Islet precursor cell (in vitro differentiated cells): ENCODE results near the gene UBXN11.

Experiments used
- DNase-seq: peaks from one replicate; pipeline ENCODE4 v3.0.0-alpha.2; 2018

UBXN11 gene, protein sequence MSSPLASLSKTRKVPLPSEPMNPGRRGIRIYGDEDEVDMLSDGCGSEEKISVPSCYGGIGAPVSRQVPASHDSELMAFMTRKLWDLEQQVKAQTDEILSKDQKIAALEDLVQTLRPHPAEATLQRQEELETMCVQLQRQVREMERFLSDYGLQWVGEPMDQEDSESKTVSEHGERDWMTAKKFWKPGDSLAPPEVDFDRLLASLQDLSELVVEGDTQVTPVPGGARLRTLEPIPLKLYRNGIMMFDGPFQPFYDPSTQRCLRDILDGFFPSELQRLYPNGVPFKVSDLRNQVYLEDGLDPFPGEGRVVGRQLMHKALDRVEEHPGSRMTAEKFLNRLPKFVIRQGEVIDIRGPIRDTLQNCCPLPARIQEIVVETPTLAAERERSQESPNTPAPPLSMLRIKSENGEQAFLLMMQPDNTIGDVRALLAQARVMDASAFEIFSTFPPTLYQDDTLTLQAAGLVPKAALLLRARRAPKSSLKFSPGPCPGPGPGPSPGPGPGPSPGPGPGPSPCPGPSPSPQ

DNA sequence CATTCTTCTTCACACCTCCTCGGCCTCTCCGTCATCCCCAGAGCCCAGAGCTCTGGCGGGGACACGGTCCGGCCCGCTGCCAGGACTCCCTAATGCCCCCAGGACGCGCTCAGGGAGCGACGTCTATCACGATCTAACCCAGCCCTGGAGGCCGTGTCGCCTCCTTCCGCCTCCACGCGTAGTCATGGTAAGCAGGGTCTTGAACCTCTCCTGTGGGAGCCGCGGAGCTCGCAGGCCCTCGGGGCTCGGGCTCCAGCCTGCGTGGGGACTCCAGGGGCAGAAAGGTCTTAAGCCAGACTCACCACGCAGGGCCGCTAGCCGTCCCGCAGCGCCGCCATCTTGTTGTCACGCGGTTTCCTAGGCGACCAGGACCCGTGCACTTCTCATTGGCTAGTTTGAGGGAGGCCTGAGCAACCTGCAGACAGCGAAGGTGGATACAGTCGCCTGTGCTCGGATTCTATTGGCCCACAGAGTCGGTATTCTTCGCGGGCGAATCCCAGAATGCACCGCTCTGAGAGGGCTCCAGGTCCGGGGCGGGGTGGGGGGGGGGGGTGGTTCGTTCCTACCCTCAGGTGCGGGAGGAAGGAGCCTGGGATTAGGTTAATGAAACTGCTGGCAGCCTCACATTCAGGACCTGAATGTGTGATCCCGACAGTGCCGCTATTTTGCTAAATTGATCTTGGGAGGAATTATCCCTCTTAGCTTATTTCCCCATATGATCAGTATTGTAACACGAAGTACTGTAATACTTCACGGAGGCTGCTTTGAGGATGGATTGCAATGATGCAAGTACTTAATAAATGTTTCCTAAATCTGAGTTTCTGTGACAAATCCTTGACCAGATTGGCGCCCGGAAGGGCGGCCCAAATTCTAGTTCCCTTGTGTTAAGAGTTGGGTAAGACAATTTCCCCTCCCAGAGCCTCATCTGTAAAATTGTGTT is at the start of gene UBXN11:
TSS of gene UBXN11 (minus strand) at position 347 of the 940 bp plus-strand sequence. CDS start 3,753 bp downstream, outside the sequence.
- peak; percentile 98 for DNase-seq

DNA sequence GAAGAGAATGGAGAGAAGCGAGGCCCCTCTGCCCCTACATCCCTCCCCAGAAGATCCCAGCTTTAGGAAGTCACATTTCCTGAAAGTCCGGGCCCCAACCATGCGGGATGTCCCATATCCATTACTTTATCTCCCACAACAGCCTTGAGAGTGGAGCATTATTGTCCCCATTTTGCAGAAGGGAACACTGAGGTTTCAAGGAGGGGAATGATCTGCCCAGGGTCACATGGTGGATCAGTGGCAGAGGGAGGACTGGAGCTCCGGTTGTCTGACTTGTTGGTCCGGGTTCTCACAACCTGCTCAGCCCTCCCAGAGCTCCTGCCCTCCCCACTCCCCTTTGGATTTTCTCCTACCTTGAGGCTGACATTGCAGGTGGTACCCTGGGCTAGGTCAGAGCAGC is 49.7 kb upstream of the UBXN11 start:
- peak; percentile 41 for DNase-seq

DNA sequence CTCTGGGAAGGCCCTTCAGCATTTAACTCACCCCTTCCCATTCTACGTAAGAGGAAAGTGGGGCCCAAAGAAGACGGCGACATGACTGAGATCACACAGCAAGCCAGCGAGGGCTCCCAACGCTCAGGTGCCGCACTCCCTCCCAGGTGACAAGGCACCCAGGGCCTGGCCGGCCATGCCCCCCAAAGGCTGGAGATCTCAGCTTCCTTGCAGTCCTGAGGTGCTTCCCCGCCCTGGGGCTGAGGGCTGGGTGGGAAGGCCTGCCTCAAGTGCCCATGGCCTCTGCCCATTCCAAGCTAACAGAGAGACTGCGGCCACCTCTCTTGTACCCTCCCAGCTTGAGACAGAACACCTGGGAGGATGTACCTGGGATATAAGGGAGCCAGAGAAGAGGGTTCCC is 48.5 kb upstream of the UBXN11 start:
- no peak for DNase-seq

DNA sequence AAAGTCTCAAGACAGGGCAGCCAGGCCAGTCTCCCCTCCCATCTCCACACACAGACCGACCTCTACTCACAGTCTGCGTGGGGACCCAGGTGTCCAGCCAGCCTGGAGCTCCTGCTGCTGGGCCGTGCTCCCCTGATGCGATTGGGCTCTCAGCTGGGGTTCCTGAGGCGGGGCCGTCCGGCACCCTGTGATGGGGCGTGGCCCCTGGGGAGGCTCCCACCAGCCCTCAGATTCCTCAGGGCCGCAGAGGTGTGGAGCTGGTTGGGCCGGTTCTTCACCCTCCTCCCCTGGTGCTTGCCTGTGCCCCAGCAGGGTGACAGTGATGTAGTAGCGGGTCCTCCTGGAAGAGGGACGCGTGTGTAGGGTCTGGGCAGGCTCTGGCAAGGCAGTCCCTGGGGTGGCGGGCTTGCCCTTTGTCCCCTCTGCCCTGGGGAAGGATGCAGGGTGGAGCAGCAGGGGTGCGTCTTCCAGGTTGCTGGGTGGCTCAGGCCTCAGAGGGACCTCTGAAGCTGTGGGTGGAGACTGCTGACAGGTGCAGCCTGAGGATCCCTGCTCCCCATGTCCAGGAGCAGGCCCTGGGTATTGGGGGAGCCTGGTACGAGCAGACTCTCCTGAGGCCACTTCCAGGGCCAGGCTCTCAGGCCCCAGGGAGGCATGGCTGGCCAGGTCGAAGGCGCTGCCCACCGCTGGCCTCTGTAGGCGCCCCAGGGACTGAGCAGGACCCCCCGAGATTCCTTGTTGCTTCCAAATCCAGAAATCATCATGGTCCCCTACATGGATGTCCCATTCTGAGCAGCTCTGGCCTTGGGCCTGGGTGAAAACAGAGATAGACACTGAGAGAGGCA is 47.8 kb upstream of the UBXN11 start, which contains the start of gene CRYBG2:
TSS of gene CRYBG2 (minus strand) at position 155 of the 845 bp plus-strand sequence. CDS start 7,473 bp downstream, outside the sequence.
- peak; percentile 89 for DNase-seq

DNA sequence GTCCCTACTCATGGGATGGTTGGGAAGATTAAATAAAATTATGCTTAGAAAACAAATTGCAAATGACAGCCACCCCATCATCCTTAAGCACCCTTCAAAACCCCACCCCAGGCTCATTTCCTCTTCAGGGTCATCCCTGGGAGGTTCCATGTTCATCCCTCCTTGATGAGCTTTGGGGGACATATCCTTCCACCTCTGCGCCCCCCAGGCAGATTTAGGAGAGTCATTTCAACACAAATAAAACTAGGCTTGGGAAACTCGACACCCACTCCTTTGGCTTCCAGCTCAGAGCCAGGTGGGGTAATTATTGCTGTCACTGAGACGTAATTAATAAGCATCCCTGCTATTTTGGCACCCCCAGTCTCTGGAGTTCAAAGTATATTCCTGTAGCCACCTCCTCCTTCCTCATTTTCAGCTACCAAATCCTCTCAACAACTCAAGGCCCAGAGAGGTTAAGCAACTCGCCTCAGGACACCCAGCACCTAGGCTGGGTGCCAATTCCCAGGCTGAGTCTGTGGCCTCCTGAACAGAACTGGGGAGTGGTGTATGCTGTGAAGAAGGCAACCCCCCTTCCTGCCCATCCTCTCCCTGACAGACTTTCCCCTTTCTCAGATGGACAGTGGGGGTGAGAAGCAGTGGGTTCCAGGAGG is 46.9 kb upstream of the UBXN11 start:
- DNase-seq = no peak

DNA sequence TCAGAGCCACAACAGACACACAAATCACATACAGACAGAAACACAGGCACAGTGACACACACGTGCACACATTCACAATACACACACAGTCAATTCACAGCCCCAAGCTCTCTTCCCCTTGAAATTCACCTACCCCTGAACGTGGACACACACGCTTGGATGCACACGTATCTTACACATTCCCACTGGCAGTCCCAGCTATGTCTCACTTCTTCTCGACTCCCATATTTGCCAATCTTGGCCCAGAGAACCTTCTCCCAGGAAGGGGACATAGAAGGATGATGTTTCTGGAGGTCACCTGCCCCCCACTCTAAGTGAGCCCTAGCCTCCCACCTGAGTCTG is 45.9 kb upstream of the UBXN11 start:
- DNase-seq = no peak

DNA sequence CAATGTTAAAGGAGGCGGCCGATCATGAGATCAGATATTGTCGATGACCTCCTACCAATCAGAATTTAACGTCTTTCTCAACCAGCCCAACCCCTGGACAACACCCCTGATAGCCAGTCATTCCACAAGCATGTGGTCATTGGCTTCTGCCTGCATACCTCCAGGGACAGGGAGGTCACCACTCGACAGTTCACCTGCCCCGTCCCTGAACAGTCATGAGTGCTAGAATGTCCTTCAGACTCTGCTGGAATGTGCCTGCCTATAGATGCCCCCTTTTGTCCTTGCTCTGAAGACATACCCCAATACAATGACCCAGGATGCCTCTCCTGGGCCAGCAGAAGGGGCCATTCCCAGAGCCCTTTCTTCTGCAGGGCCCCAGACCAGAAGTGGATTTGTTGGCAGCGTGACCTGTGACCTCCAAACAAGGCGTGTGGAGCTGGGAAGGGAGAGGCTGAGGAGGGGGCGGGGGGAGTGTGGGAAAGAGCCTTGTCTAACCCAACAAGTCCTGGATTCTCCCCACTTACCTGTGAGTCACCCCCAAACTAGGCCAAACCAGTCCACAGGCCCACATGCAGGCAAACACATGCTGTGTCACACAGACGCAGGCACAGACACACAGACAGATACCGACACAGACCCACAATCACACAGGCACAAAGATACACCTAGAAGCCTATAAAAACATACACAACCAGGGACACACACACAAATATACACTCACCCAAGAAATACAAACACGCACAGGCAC is 45.3 kb upstream of the UBXN11 start:
- DNase-seq = peak; percentile 93

DNA sequence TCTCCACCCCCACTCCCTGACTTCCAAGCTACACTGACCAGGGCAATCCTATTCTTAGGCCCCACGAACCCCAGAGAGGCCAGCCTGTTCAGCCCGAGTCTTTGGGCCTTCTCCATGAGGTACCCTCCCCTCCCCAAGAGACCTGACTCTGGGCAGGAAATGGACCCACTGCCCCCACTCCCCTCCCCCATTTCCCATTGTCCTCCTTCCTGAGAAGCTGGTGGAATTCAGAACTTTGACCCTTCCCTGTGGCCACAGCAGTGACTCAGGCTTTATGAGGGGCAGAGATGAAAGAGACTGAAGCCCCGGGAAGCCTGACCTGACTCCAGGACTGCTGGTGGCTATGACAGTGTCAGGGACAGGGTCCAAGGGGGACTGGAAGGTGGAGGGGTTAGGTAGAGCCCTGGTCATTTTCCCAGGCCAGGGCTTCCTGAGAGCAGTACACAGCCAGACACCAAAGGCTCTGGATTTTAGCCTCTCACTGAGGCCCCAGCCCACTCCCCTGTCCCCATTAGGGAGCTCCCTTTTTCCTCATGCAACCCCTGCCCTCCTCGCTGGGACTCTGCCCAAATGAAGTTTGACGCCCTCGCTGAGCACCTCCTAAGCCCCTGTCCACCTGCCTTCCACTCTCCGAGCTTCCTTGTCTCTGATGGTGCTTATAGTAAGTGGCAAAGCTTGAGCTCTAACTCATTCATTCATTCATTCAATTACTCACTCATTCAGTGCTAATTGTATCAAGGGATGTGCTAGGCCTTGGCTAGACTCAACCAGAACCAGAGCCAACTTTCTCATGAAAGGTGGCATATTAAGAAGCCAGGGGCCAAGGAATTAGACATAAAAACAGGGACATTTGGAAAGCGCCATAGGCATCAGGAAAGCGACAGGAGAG is 44.5 kb upstream of the UBXN11 start:
- DNase-seq = peak; percentile 96

DNA sequence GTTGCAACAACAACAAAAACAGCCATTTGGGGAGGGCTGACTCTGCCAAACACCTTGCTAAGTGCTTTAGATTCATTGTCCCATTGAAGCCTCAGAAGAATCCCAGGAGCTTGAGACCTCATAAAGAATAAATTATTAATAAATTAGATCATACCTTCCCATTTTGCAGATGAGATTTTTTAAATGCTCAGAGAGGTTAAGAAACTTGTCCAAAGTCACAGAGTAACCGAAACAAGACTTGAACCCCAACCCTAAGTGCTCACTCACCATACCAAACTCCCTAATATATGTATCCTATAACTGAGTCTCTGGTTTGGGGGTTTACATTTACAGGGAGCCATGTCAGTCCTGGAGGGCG is 43.9 kb upstream of the UBXN11 start:
- no peak for DNase-seq

DNA sequence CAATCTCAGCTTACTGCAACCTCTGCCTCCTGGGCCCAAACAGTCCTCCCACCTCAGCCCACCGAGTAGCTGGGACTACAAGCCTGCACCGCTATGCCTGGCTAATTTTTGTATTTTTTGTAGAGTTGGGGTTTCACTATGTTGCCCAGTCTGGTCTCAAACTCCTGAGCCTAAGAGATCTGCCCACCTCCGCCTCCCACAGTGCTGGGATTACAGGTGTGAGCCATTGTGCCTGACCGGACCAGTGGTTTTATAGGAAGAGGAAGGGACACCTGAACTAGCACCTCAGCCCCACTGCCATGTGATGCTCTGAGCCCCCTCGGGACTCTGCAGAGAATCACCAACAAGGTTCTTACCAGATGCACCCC is 43.4 kb upstream of the UBXN11 start:
- DNase-seq = no peak

DNA sequence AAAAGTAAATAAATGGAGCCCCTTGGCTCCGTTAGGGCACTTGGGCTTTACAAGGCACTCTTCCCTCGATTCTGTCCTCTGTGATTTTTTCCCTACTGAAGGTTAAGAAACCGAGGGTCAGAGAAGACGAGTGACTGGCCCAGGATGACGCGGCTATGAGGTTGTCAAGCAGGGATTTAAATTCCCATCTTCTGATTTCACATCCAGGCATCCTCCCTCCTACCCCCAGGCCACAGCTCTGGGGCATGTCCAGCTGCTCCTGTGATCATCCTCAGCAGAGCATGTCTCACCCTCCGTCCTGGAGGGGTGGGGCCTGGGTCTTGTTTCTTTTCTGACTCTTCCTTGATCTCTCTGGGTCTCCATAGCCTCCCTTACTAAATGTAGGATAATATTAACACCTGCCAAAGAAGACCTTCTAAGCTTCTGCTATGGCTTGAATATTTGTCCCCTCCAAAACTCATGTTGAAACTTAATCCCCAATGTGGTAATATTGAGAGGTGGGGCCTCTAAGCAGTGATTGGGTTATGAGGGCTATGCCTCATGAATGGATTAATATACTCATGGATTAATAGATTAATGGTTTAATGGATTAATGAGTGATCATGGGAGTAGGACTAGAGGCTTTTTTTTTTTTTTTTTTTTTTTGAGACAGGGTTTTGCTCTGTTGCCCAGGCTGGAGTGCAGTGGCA is 42.9 kb upstream of the UBXN11 start:
- peak; percentile 96 for DNase-seq

DNA sequence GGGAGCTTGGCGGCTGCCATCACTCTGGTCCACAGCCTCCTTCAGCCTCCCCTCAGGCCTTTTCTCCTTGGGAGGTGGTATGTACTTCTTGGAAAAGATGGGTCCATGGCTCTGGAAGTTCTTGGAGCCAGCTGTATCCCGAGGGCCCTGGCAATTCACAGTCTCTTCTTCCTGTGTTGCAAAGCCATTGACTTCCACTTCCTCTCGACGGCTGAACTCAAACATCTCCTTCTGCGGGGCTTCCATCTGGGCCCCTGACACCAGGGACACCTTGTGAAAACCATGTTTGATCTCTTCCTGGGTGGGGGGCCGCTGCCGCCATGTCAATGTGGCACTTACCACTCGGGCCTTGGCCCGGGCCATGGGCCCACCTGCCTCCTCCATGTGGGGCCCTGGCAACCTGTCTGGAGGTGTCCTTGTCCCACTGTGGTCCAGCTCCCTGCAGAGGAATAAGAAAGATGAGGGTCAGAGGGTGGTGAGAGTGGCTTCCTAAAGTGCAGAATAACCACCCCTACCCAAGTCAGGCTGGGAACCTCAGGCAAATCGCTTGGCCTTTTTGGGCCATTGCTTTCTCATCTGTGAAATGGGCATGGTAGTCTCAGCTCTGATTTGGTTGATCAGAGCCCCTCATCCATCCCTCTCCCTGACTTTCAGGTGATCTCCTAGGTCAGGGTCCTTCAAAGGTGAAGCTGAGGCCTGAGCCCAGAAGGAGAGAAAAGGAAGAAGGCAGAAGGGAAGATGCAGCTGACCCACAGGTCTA is 40.0 kb upstream of the UBXN11 start:
- no peak for DNase-seq

DNA sequence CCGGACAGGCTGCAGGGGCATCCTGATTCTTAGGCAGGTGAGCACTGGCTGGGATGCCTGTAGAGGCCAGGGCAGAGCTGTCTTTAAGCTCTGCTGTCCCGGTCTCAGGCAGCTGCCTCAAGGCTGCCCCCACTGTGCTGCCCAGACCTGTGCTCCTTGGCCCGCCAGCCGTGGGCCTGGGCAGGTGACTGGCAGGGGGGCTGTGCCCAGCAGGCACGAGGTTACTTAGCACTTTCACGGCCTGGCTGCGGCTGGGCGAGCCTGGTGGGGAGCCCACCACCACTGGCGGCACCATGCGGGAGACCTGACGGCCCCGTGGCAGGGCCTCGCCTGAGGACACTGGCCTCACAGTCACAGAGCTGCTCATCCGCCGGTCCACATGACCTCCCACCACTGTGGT is 39.3 kb upstream of the UBXN11 start:
- peak; percentile 52 for DNase-seq

DNA sequence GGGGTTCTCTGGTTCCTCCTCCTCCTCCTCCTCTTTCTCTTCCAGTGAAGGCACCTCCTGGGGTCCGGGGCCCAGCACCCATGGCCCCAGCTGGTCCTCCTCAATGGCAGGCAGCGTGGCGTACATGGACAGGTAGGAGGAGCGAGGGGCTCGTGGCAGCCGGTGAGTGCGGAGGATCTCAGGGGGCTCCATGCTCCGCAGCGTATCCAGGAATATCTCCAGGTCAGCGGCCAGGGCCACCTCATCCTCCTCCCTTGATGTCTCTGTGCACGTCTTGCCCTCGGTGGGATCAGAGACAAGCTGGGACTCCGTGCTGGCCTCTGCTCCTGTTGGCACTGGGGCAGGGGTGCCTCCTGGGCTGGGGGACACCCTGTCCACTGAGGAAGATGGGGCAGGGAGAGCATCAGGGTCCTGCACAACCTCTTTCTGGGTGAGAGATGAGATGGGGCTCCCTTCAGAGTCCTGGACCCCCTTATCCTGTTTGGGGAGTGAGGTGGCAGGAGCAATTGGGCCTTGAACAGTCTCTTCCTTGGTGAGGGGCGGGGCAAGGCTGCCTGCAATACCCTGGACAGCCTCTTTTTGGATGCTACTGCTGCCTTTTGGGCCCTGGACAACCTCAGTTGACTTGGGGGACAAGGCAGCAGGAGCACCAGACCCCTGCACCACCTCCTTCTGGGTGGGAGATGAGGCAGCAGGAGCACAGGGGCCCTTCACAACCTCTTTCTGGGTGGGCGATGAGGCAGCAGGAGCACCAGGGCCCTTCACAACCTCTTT is 37.9 kb upstream of the UBXN11 start:
- DNase-seq = no peak

DNA sequence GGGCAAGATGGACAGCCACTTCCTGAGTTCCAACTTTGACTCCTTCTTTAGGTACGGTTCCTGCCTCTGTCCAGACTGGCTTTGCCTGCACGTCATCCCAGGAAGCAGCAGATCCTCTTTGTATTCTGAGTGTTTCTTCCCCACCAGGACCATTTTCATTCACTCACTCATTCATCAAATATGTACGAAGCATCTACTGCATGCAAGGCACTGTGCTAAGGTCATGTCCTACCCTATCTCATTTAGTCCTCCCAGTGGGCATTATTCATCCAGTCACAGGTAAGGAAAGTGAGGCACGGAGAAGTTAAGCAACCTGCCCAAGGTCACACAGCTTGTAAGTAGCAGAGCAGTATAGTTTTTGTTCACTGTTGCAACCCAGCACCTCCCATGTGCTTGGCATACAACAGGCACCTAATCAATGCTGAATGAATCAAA is 33.6 kb upstream of the UBXN11 start:
- no peak for DNase-seq

DNA sequence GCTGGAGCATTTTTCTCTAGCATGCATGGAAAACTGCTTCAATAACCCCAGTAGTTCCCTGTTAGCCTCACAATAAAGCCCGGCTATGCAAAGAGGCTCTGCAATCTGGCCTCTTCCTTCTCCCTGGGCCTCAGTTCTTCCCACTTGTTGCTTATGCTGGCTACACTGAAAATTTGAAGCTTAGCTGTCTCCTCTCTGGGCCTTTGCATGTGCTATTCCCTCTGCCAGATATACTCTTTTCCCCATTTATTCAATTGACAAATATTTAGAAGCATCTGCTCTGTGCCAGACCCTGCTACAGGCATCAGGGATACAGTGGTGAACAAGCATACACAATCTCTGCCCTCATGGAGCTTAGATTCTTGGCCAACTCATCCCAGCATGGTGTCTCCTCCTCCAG is 32.2 kb upstream of the UBXN11 start:
- DNase-seq = no peak

DNA sequence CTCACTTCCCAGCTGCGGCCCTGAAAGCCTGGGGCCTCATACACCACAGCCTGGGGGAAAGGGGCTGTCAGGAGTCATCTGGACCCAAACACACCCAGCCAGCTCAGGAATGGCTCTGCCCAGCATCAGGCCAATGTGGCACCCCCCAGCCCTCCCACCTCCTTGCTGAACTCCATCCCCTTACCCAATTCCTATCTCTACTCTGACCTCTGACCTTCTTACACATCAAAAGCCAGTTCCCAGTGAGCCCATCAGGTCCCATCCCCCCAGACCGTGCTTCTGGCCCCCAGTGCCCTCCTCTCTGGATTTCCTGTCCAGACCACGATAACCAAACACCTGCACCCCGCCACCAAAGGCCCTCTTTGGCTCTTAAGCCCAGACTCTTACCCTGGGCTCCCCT is 31.2 kb upstream of the UBXN11 start:
- DNase-seq = no peak

DNA sequence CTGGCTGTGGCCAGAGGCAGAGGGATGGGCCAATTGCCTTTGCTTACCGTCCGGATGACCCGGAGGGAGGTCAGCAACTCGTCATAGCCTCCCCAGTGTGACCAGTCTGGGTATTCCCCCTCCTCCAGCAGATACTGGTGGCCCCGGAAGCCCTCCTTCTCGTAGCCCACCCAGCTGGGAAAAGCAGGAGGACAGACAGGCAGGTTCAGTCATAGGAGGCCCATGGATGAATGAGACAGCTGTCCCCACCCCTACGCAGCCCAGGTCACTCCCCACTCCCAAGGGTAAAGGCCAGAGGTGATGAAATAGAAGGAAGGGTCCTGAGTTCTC is 30.7 kb upstream of the UBXN11 start:
- no peak for DNase-seq
